Keratinocyte (primary cell): ENCODE data around the gene GOLGA5.

ENCODE experiments used
- CTCF ChIP-seq, 3 experiments: IDR thresholded peaks in 1 of 3; conservative IDR thresholded peaks in 1 of 3; optimal IDR thresholded peaks in 1 of 3; 2 replicates in 2 of 3; 3 replicates in 1 of 3; pipeline versions ENCODE3 to v1.5.1; 2011; ENCODE audit warnings: low read length in 3 of 3, mild to moderate bottlenecking in 3 of 3, moderate library complexity in 2 of 3, control low read depth in 1 of 3, inconsistent platforms in 1 of 3; ENCODE audit not compliant: insufficient read depth in 2 of 3; ENCODE audit errors: extremely low read depth in 1 of 3
- EZH2 ChIP-seq: IDR thresholded peaks from one replicate; pipeline ENCODE4 v1.6.1; 2012; ENCODE audit warnings: inconsistent platforms, mild to moderate bottlenecking, low read length, moderate library complexity

- TF ChIP-seq CTCF (optimal IDR thresholded peaks at IDR 0.05 in 1 of 3, IDR thresholded peaks at IDR 0.05 in 1 of 3, conservative IDR thresholded peaks at IDR 0.05 in 1 of 3; ENCODE audit: extremely low read depth in 1 of 3, insufficient read depth in 2 of 3, low read length in 3 of 3): no peak
- no peak for TF ChIP-seq EZH2
These were observed 47.8 kb downstream of the GOLGA5 start for GRCh38 chr14:92841930-92842329.
